Hematopoietic multipotent progenitor cell (in vitro differentiated cells): ENCODE results near the gene GOLGA6L1. TPM values are rescaled to one million over a fixed set of nuclear protein-coding genes. Genes with fewer than 3 reads are reported as not detected.
"Not testable (repeated sequence)": the region's sequence is repeated elsewhere in the genome, so short reads cannot be mapped to it uniquely, and the experiment has no call there.

Source experiments
- DNase-seq, 3 donors: peaks; one replicate each; pipeline ENCODE4 v3.0.0-alpha.2; 2011 to 2015; ENCODE audit warnings: low read depth in 2 of 3, low spot score in 2 of 3
- small RNA-seq: library from RNA; depleted of rRNA; stranded (forward); fragments of <200 nt; gene quantifications from one replicate; pipeline ENCODE3, GENCODE V24; 2012
- total RNA-seq: library from RNA; depleted of rRNA; stranded (reverse); fragments of >200 nt; gene quantifications from one replicate; pipeline ENCODE4 v1.2.3, GENCODE V29; 2012

GOLGA6L1 gene
- total RNA-seq = not detected

DNA sequence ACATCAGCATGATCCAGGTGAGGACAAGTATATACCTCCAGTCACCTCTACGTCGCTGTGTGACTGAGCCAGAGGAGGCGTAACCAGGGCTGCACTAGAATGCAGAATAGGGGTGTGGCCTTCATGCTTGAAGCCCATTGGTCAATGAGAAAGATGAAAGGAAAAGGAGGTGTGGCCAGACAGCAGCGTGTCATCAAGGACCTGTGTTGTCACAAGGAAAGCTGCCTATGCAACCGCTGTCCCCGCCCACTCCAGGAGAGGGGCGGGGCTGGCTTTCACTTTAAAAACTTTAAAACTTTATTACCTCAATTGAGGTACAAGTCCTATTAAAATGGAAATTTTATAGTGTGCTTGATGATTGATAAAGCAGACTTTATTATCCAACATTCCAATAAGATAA lies at the start of gene GOLGA6L1:
Gene GOLGA6L1, minus strand, starts transcription at position 101 of the 400 bp plus-strand sequence. Its CDS starts 91 bp downstream, at position 10.
- DNase-seq = not testable (repeated sequence)

GRCh38 chr15:23181201-23181600 lies 44.6 kb upstream of the GOLGA6L1 start:
- DNase-seq = not testable (repeated sequence)

GRCh38 chr15:23180547-23180927 lies 43.9 kb upstream of the GOLGA6L1 start:
- not testable (repeated sequence) for DNase-seq

- not testable (repeated sequence) for DNase-seq
Observed at GRCh38 chr15:23179768-23180546, 43.3 kb upstream of the GOLGA6L1 start.

DNA sequence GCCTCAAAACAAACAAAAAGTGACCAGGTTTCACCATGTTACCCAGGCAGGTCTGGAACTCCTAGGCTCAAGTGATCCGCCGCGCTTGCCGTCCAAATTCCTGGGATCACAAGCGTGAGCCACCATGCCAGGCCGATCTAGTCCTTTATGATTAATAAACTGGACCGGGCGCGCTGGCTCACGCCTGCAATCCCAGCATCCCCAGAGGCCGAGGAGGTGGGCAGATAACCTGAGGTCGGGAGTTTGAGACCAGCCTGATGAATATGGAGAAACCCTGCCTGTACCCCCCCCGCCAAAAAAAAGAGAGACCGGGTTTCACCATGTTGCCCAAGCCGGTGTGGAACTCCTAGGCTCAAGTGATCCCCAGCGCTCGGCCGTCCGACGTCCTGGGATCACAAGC lies 40.1 kb upstream of the GOLGA6L1 start:
- not testable (repeated sequence) for DNase-seq

DNA sequence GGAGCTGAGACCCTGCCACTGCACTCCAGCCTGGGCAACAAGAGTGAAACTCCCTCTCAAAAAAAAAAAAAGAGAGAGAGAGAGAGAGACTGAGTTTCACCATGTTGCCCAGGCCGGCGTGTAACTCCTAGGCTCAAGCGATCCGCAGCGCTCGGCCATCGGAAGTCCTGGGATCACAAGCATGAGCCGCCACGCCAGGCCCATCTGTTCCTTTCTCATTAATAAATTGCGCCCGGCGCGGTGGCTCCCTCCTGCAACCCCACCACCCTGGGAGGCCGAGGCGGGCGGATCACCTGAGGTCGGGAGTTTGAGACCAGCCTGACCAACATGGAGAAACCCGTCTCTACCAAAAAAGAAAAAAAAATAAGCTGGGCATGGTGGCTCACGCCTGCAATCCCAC lies 39.0 kb upstream of the GOLGA6L1 start:
- DNase-seq = not testable (repeated sequence)

DNA sequence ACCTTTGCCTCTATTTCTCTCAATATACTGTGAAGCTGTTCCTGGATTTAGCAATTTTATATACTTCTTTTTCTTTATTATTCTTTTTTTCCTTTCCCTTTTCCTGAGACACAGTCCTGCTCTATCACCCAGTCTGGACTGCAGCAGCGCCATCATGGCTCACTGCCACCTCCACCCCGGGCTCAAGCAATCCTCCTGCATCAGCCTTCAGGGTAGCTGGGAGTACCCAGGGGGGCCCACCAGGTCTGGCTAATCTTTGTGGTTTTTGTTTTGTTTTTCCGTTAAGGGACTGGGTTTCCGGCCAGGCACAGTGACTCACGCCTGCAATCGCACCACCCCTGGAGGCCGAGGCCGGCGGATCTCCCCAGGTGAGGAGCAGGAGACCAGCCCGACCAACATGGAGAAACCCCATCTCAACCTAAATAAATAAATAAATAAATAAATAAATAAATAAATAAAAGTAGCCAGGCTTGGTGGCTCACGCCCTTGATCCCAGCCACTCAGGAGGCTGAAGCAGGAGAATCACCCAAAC lies 38.1 kb upstream of the GOLGA6L1 start:
- not testable (repeated sequence) for DNase-seq

DNA sequence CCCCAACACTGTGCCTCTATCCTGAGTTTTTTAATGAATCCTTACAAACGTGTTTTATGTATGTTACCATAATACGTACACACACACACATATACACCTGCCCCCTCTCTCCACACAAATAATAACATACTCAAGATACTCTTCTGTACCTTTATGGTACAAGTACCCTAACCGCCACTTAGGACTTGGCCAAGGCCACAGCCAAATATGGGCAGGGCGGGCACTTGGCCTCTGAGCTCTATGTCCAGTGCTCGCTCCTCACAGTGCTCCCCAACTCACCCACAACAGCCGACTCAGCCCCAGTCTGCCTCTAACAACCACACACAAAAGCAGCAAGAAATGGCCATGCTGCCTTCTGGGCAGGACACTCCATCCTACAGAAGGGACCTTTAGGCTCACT lies 3.8 kb downstream of the GOLGA6L1 start:
- not testable (repeated sequence) for DNase-seq

DNA sequence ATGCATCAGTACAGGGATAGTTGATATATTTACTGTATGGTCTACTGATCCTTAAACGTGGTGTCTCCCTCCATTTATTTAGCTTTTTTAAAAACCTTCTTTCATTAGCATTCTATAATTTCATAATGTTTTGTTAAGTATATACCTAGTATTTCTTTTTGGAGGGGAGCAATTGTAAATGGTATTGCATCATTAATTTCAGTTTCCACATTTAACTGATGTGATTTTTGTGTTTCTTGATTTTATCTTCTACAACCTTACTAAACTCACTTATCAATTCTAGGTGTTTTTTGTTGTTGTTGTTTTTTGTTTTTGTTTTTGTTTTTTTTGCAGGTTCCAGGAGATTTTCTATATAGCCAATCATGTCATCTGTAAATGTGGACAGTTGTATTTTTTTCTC lies 18.4 kb downstream of the GOLGA6L1 start:
- DNase-seq = no peak

DNA sequence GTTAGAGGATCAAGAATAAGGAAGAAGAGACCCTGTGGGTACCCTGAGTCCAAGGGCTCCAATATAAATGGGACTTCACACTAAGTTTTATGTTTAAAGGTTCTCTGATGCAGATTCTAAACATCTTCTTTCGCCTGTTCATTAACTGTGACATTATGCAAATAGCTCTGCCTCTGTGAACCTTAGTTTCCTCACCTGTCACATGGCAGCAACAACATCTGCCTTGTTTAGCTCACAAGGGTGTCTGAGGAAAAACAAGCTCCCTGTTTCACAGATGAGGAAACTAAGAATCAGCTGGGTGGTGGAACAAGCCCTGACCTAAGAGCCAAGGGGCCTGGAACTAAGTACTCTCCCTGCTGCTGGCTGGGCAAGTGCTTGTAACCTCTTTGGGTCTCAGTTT lies 40.8 kb downstream of the GOLGA6L1 start:
- no peak for DNase-seq

- no peak for DNase-seq
Observed at GRCh38 chr15:23083115-23083514, 53.5 kb downstream of the GOLGA6L1 start.

GRCh38 chr15:23081996-23082737 lies 54.5 kb downstream of the GOLGA6L1 start:
- DNase-seq = not testable (repeated sequence)

- DNase-seq = no peak
Observed at GRCh38 chr15:23081271-23081670, 55.4 kb downstream of the GOLGA6L1 start.

GRCh38 chr15:23079766-23080165 lies 56.9 kb downstream of the GOLGA6L1 start:
- no peak for DNase-seq

Small RNAs within 50 kb of the gene (small RNA-seq; reads per million reads assigned to genes)
- gene RN7SL106P = not detected

Other genes with a start within 250 kb of the GOLGA6L1 start
- gene CYFIP1, start 156.5 kb downstream of the GOLGA6L1 start, total RNA-seq = 110 TPM
- gene TUBGCP5, start 97.3 kb downstream of the GOLGA6L1 start, total RNA-seq = 8.1 TPM
- not detected for gene GOLGA6L26, start 197.4 kb upstream of the GOLGA6L1 start, total RNA-seq
- 0.27 TPM for gene GOLGA8S, start 217.9 kb upstream of the GOLGA6L1 start, total RNA-seq